Testis (tissue), 3 donors: Measurements from ENCODE around the gene MLKL. TPM values are rescaled to one million over a fixed set of nuclear protein-coding genes. Genes with fewer than 3 reads are reported as not detected.

Experiments
- DNase-seq: peaks from one replicate; pipeline ENCODE4 v3.0.0-alpha.2; 2019
- H3K27ac ChIP-seq, 2 donors: fragments of 200-600 bp; sonication (generic); one replicate each; pipeline ENCODE4 v1.5.1; 2019
- H3K27me3 ChIP-seq: fragments of 200-600 bp; sonication (generic); one replicate; pipeline ENCODE4 v1.5.1; 2019
- H3K36me3 ChIP-seq: fragments of 200-600 bp; sonication (generic); one replicate; pipeline ENCODE4 v1.5.1; 2017; ENCODE audit warnings: low read depth; ENCODE audit errors: missing control alignments
- H3K4me1 ChIP-seq: fragments of 200-600 bp; sonication (generic); one replicate; pipeline ENCODE4 v1.5.1; 2019
- H3K4me3 ChIP-seq, 2 donors: fragments of 200-600 bp; sonication (generic); one replicate each; pipeline ENCODE4 v1.5.1; 2017 to 2019
- H3K9me3 ChIP-seq: fragments of 200-600 bp; sonication (generic); one replicate; pipeline ENCODE4 v1.5.1; 2017
- POLR2A ChIP-seq: fragments of 450-650 bp; IDR thresholded peaks from one replicate; pipeline ENCODE4 v1.6.1; 2017; ENCODE audit warnings: antibody characterized with exemption, mild to moderate bottlenecking, moderate library complexity
- WGBS, 2 donors: methylation state at CpG; one replicate each; pipeline ENCODE4 v1.1.5; 2018; 5-methylcytosine and 5-hydroxymethylcytosine counted together
- intact Hi-C: fragments of 100-400 bp; cut with DNase I; formaldehyde crosslinking; loops from one replicate; pipeline ENCODE4 v1.15.1; 2023; ENCODE audit warnings: low total_unique reads
- polyA plus RNA-seq: library from polyadenylated mRNA; stranded (reverse); fragments of 350-450 nt; fragmentation: Illumina TruSeq; extraction: RNeasy Lipid Tissue Mini Kit (QIAGEN cat#74804); gene quantifications from one replicate; pipeline ENCODE4 v1.2.3, GENCODE V29; 2014; ENCODE audit warnings: low read depth, low replicate concordance; ENCODE audit not compliant: insufficient read depth
- total RNA-seq, 2 donors: library from RNA; depleted of rRNA; stranded (reverse); fragments of >200 nt; gene quantifications; one replicate each; pipeline ENCODE4 v1.2.3, GENCODE V29; 2016
- TF ChIP-seq, protein P1 (sequence below), 3 experiments: fragments of 450-650 bp in 2 of 3; fragments of 200-600 bp in 1 of 3; sonication (generic) in 1 of 3; IDR thresholded peaks; one replicate each; pipeline ENCODE4 v1.5.1; 2016 to 2019; ENCODE audit warnings: antibody characterized with exemption in 3 of 3, mild to moderate bottlenecking in 2 of 3, moderate library complexity in 1 of 3

MLKL gene
- total and polyA plus RNA-seq, 3 donors from 2014 or later, result 3.5 to 4.8 (median 4.5) TPM

- Histone ChIP-seq H3K4me1 (peaks cover 4% of the 10 kb centered on the region), H3K4me3 (no peak overlapping the region)
Measured at GRCh38 chr16:74745926-74746325, 45.3 kb upstream of the MLKL start.

GRCh38 chr16:74745109-74745615, 44.5 kb upstream of the MLKL start:
- H3K4me3 ChIP-seq, result no peak overlapping the region
- no peaks in the 10 kb centered on the region for H3K9me3 ChIP-seq
- no peak overlapping the region for H3K27ac ChIP-seq
- no peak for TF ChIP-seq POLR2A
- TF ChIP-seq, protein P1, sequence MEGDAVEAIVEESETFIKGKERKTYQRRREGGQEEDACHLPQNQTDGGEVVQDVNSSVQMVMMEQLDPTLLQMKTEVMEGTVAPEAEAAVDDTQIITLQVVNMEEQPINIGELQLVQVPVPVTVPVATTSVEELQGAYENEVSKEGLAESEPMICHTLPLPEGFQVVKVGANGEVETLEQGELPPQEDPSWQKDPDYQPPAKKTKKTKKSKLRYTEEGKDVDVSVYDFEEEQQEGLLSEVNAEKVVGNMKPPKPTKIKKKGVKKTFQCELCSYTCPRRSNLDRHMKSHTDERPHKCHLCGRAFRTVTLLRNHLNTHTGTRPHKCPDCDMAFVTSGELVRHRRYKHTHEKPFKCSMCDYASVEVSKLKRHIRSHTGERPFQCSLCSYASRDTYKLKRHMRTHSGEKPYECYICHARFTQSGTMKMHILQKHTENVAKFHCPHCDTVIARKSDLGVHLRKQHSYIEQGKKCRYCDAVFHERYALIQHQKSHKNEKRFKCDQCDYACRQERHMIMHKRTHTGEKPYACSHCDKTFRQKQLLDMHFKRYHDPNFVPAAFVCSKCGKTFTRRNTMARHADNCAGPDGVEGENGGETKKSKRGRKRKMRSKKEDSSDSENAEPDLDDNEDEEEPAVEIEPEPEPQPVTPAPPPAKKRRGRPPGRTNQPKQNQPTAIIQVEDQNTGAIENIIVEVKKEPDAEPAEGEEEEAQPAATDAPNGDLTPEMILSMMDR (IDR thresholded peaks at IDR 0.05), result no peak
- H3K4me1 ChIP-seq, result peaks cover 4% of the 10 kb centered on the region
- WGBS, 2 donors, result 89% methylated on average over 10 of the region's 10 CpGs
- H3K36me3 ChIP-seq, result no peaks in the 10 kb centered on the region
- no peak for DNase-seq
- intact Hi-C loops, result no loop called here
- no peaks in the 10 kb centered on the region for H3K27me3 ChIP-seq

More at GRCh38 chr16:74745926-74746325, 45.3 kb upstream of the MLKL start:
- TF ChIP-seq, protein P1 (IDR thresholded peaks at IDR 0.05), result no peak
- TF ChIP-seq POLR2A, result no peak
- H3K27ac ChIP-seq, result no peak overlapping the region
- DNase-seq, result no peak
- no peaks in the 10 kb centered on the region for H3K27me3 ChIP-seq
- H3K36me3 ChIP-seq, result no peaks in the 10 kb centered on the region
- intact Hi-C loops, result no loop called here
- H3K9me3 ChIP-seq, result no peaks in the 10 kb centered on the region
- WGBS, 2 donors, result 75 to 90% methylated on average over 6 to 7 of the region's 7 CpGs

- TF ChIP-seq, protein P1 (IDR thresholded peaks at IDR 0.05), result no peak
- TF ChIP-seq POLR2A, result no peak
- Histone ChIP-seq H3K4me1 (peaks cover 4% of the 10 kb centered on the region), H3K36me3 (no peaks in the 10 kb centered on the region), H3K27ac (no peak overlapping the region), H3K9me3 (no peaks in the 10 kb centered on the region), H3K27me3 (no peaks in the 10 kb centered on the region), H3K4me3 (no peak overlapping the region)
- 93 to 94% methylated on average over 4 of the region's 4 CpGs for WGBS, 2 donors
- no peak for DNase-seq
- intact Hi-C loops, result no loop called here
Measured at GRCh38 chr16:74744566-74744965, 43.9 kb upstream of the MLKL start.

GRCh38 chr16:74743668-74744299, 43.1 kb upstream of the MLKL start:
- no peak for TF ChIP-seq POLR2A
- TF ChIP-seq, protein P1 (IDR thresholded peaks at IDR 0.05), result no peak
- DNase-seq, result peak; percentile 43
- Histone ChIP-seq H3K27ac (no peak overlapping the region), H3K36me3 (no peaks in the 10 kb centered on the region), H3K27me3 (no peaks in the 10 kb centered on the region), H3K9me3 (no peaks in the 10 kb centered on the region), H3K4me1 (peaks cover 4% of the 10 kb centered on the region), H3K4me3 (no peak overlapping the region)
- intact Hi-C loops, result no loop called here
- 37 to 45% methylated on average over 15 of the region's 15 CpGs for WGBS, 2 donors
